Hematopoietic multipotent progenitor cell (in vitro differentiated cells): ENCODE measurements around the gene PIGZ. TPM values are rescaled to one million over a fixed set of nuclear protein-coding genes. Genes with fewer than 3 reads are reported as not detected.
A peak's percentile ranks its signal among the peaks of the same experiment; 100 is the strongest.

Experiments
- DNase-seq, 3 donors: peaks; one replicate each; pipeline ENCODE4 v3.0.0-alpha.2; 2011 to 2015; ENCODE audit warnings: low read depth in 2 of 3, low spot score in 2 of 3
- total RNA-seq: library from RNA; depleted of rRNA; stranded (reverse); fragments of >200 nt; gene quantifications from one replicate; pipeline ENCODE4 v1.2.3, GENCODE V29; 2012

PIGZ gene
- total RNA-seq, 1 donor = 5.4 TPM

GRCh38 chr3:196920733-196921132, 47.9 kb downstream of the PIGZ start:
- DNase-seq = peak in 1 of 3 donors; percentile 9

DNA sequence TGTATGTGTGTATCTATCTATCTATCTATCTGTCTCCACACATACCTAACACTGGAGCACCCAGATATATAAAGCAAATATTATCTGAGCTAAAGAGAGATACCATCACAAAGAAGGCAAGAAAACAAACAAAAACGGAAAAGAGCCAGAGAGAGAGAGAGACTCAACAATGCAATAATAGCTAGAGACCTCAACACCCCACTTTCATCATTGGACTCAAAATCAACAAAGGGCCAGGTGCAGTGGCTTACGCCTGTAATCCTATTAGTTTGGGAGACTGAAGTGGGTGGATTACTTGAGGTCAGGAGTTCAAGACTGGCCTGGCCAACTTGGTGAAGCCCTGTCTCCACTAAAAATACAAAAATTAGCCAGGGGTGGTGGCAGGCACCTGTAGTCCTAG, 49.7 kb downstream of the PIGZ start:
- no peak for DNase-seq

- no peak for DNase-seq
Observed at GRCh38 chr3:196916995-196917394, 51.6 kb downstream of the PIGZ start.

GRCh38 chr3:196916221-196916620, 52.4 kb downstream of the PIGZ start:
- no peak for DNase-seq

GRCh38 chr3:196915375-196915774, 53.3 kb downstream of the PIGZ start:
- DNase-seq = no peak

GRCh38 chr3:196914866-196915265, 53.8 kb downstream of the PIGZ start:
- DNase-seq = no peak

GRCh38 chr3:196903740-196904139, 64.9 kb downstream of the PIGZ start:
- no peak for DNase-seq

DNA sequence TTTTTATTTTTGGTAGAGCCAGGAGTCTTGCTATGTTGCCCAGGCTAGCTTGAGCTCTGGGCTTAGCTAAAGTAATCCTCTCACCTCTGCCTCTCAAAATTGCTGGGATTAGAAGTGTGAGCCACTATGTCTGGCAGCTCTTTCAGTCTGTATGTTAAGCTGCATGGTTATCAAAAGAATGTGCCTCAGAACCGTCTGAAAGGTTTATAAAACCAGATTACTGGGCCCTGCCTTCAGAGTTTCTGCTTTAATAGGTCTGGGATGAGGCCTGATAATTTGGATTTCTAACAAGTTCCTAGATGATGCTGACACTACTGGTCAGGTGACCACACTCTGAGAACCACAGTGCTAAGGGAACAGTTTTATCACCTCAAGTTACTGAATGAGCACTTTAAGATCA, 66.3 kb downstream of the PIGZ start:
- DNase-seq = no peak

- DNase-seq = no peak
Observed at GRCh38 chr3:196901768-196902167, 66.9 kb downstream of the PIGZ start.

Other genes starting within 250 kb of the PIGZ start
- 32.9 TPM for gene PAK2, start 229.0 kb downstream of the PIGZ start, total RNA-seq
- gene SENP5, start 100.9 kb downstream of the PIGZ start, total RNA-seq = 18.9 TPM
- gene NCBP2, start 26.3 kb downstream of the PIGZ start, total RNA-seq = 22.1 TPM
- gene MELTF, start 61.0 kb upstream of the PIGZ start, total RNA-seq = 11.8 TPM